NCI-H2171 treated with DMSO at 0.1 percent for 48 hours (cell line): Measurements from ENCODE around the gene CENPB.
"Not testable (repeated sequence)": the region's sequence is repeated elsewhere in the genome, so short reads cannot be mapped to it uniquely, and the experiment has no call there.

Source experiments
- DNase-seq: peaks from one replicate; lab custom pipeline; 2025; lab: John Stamatoyannopoulos, UW

The CENPB gene

GRCh38 chr20:3811467-3812258 is 25.1 kb upstream of the CENPB start:
- peak; percentile 96 for DNase-seq

GRCh38 chr20:3808544-3808943 is 22.0 kb upstream of the CENPB start:
- DNase-seq: no peak

GRCh38 chr20:3804781-3805180 is 18.2 kb upstream of the CENPB start:
- DNase-seq: no peak

GRCh38 chr20:3804254-3804751 is 17.8 kb upstream of the CENPB start:
- DNase-seq: no peak

GRCh38 chr20:3803854-3804253 is 17.3 kb upstream of the CENPB start:
- DNase-seq: no peak

- no peak for DNase-seq
Observed at GRCh38 chr20:3803289-3803688, 16.7 kb upstream of the CENPB start.

- no peak for DNase-seq
Observed at GRCh38 chr20:3802524-3803239, 16.1 kb upstream of the CENPB start.

GRCh38 chr20:3801846-3802245 is 15.3 kb upstream of the CENPB start:
- DNase-seq: no peak

- no peak for DNase-seq
Observed at GRCh38 chr20:3801299-3801698, 14.8 kb upstream of the CENPB start.

GRCh38 chr20:3800878-3801260 is 14.3 kb upstream of the CENPB start:
- DNase-seq: no peak

GRCh38 chr20:3800256-3800877 is 13.8 kb upstream of the CENPB start:
- DNase-seq: no peak

- peak; percentile 36 for DNase-seq
Observed at GRCh38 chr20:3798908-3799248, 12.3 kb upstream of the CENPB start.

- no peak for DNase-seq
Observed at GRCh38 chr20:3798373-3798768, 11.8 kb upstream of the CENPB start.

GRCh38 chr20:3797592-3798372 is 11.2 kb upstream of the CENPB start:
- no peak for DNase-seq

- no peak for DNase-seq
Observed at GRCh38 chr20:3797226-3797545, 10.6 kb upstream of the CENPB start.

GRCh38 chr20:3796477-3797225 is 10.1 kb upstream of the CENPB start:
- DNase-seq: no peak

- DNase-seq: peak; percentile 96
Observed at GRCh38 chr20:3795511-3796468, 9.2 kb upstream of the CENPB start, which contains the start of gene CDC25B. Gene CDC25B (plus strand): TSS chr20:3796310. CDS start chr20:3796532, 222 bp downstream.

GRCh38 chr20:3794701-3795420 is 8.3 kb upstream of the CENPB start:
- no peak for DNase-seq

- DNase-seq: not testable (repeated sequence)
Observed at GRCh38 chr20:3794168-3794567, 7.6 kb upstream of the CENPB start.

GRCh38 chr20:3789201-3789600 is 2.7 kb upstream of the CENPB start:
- not testable (repeated sequence) for DNase-seq
